SK-N-SH (cell line): ENCODE data around the gene TMA7. TPM values are rescaled to one million over a fixed set of nuclear protein-coding genes. Genes with fewer than 3 reads are reported as not detected.

Experiments
- CTCF ChIA-PET: fragments of 300-600, 350-600 bp; formaldehyde crosslinking; extraction: SDS; loops from one replicate; lab custom pipeline; 2021; lab: Yijun Ruan, JAX
- POLR2A ChIA-PET: fragments of 350-600 bp; sonication (Branson Sonifier 250); formaldehyde crosslinking; extraction: SDS; loops from one replicate; lab custom pipeline; 2020; ENCODE audit warnings: antibody characterized with exemption, inconsistent platforms; lab: Yijun Ruan, JAX
- DNase-seq: peaks from one replicate; pipeline ENCODE4 v3.0.0; 2012
- H2AFZ ChIP-seq: fragments of 200-600 bp; sonication (generic); 2 replicates; pipeline ENCODE4 v1.8.1; 2016; ENCODE audit warnings: antibody characterized with exemption, mild to moderate bottlenecking, low read depth
- H3F3A ChIP-seq: fragments of 200-600 bp; sonication (generic); replicated peaks from 2 replicates; pipeline ENCODE3; 2016; ENCODE audit warnings: antibody characterized with exemption, mild to moderate bottlenecking; ENCODE audit not compliant: insufficient read depth
- H3K27ac ChIP-seq, 2 experiments: fragments of 200-500 bp in 1 of 2; fragments of 200-600 bp in 1 of 2; sonication (Bioruptor generic) in 1 of 2; sonication (generic), shearing (Covaris generic) in 1 of 2; 2 replicates each; pipeline versions ENCODE4 v1.5.1 to v1.6.1; 2014 to 2016; ENCODE audit warnings: low read depth in 2 of 2, inconsistent platforms in 1 of 2, low read length in 1 of 2, mild to moderate bottlenecking in 1 of 2, mixed read lengths in 1 of 2
- H3K27me3 ChIP-seq: fragments of 200-600 bp; sonication (generic), shearing (Covaris generic); 2 replicates; pipeline ENCODE4 v1.6.1; 2016; ENCODE audit warnings: mixed run types; ENCODE audit not compliant: insufficient read depth
- H3K36me3 ChIP-seq, 2 experiments: fragments of 200-500 bp in 1 of 2; fragments of 200-600 bp in 1 of 2; sonication (Bioruptor generic) in 1 of 2; sonication (generic) in 1 of 2; replicated peaks in 1 of 2; 2 replicates each; pipeline versions ENCODE3 to v1.5.1; 2014 to 2016; ENCODE audit warnings: low read length in 1 of 2, mild to moderate bottlenecking in 1 of 2; ENCODE audit not compliant: insufficient read depth in 2 of 2, control insufficient read depth in 1 of 2
- H3K4me1 ChIP-seq, 2 experiments: fragments of 200-500 bp in 1 of 2; fragments of 200-600 bp in 1 of 2; sonication (Bioruptor generic) in 1 of 2; sonication (generic), shearing (Covaris generic) in 1 of 2; 2 replicates each; pipeline versions ENCODE4 v1.5.1 to v1.6.1; 2014 to 2016; ENCODE audit warnings: low read depth in 1 of 2, low read length in 1 of 2, mixed run types in 1 of 2; ENCODE audit not compliant: insufficient read depth in 2 of 2, control insufficient read depth in 1 of 2
- H3K4me2 ChIP-seq: fragments of 200-600 bp; sonication (generic), shearing (Covaris generic); 2 replicates; pipeline ENCODE4 v1.6.1; 2017; ENCODE audit warnings: mixed run types
- H3K4me3 ChIP-seq, 2 experiments: fragments of 200-500 bp in 1 of 2; fragments of 200-600 bp in 1 of 2; sonication (Bioruptor generic) in 1 of 2; sonication (generic), shearing (Covaris generic) in 1 of 2; 2 replicates each; pipeline versions ENCODE4 v1.5.1 to v1.8.1; 2014 to 2016; ENCODE audit warnings: low read depth in 2 of 2, inconsistent platforms in 1 of 2, low read length in 1 of 2, mild to moderate bottlenecking in 1 of 2, mixed read lengths in 1 of 2, moderate library complexity in 1 of 2
- H3K79me2 ChIP-seq: fragments of 200-600 bp; sonication (generic); 2 replicates; pipeline ENCODE4 v1.8.1; 2017; ENCODE audit warnings: mild to moderate bottlenecking; ENCODE audit not compliant: insufficient read depth
- H3K9ac ChIP-seq: fragments of 200-600 bp; sonication (generic); 2 replicates; pipeline ENCODE4 v1.6.1; 2017; ENCODE audit warnings: mixed run types
- H3K9me2 ChIP-seq: fragments of 200-600 bp; sonication (generic); 2 replicates; pipeline ENCODE4 v1.6.1; 2017; ENCODE audit warnings: mixed run types
- H3K9me3 ChIP-seq: fragments of 200-600 bp; sonication (generic); 2 replicates; pipeline ENCODE4 v1.6.1; 2017; ENCODE audit warnings: mixed run types, mild to moderate bottlenecking, moderate library complexity
- H4K20me1 ChIP-seq: fragments of 200-600 bp; sonication (generic); 2 replicates; pipeline ENCODE4 v1.6.1; 2017; ENCODE audit warnings: mild to moderate bottlenecking, mixed run types; ENCODE audit not compliant: insufficient read depth
- FOSL2 ChIP-seq: IDR thresholded peaks from 2 replicates; pipeline ENCODE4 v1.4.0; 2012; ENCODE audit warnings: low read depth, mild to moderate bottlenecking, moderate library complexity, borderline replicate concordance
- MEF2A ChIP-seq: IDR thresholded peaks from 2 replicates; pipeline ENCODE4 v1.4.0; 2012; ENCODE audit warnings: low read depth, borderline replicate concordance
- NFIC ChIP-seq: IDR thresholded peaks from 2 replicates; pipeline ENCODE4 v1.4.0; 2012; ENCODE audit warnings: borderline replicate concordance
- RAD21 ChIP-seq: IDR thresholded peaks from 2 replicates; pipeline ENCODE4 v1.6.1; 2012; ENCODE audit warnings: mild to moderate bottlenecking, low read length
- RFX5 ChIP-seq: IDR thresholded peaks from 2 replicates; pipeline ENCODE4 v1.6.1; 2012; ENCODE audit warnings: mild to moderate bottlenecking, improper control_type of control experiment, low read length
- RXRA ChIP-seq: IDR thresholded peaks from 2 replicates; pipeline ENCODE4 v1.4.0; 2012; ENCODE audit warnings: low read depth, mild to moderate bottlenecking, borderline replicate concordance
- TAF1 ChIP-seq: IDR thresholded peaks from 2 replicates; pipeline ENCODE4 v1.6.1; 2012; ENCODE audit warnings: low read depth, mild to moderate bottlenecking, low read length, moderate library complexity, borderline replicate concordance
- TCF12 ChIP-seq: IDR thresholded peaks from 2 replicates; pipeline ENCODE4 v1.4.0; 2012
- WGBS: methylation state at CpG from one replicate; pipeline ENCODE4 v1.1.6; 2017; ENCODE audit warnings: low lambda C conversion rate; 5-methylcytosine and 5-hydroxymethylcytosine counted together
- polyA plus RNA-seq, 3 experiments: library from polyadenylated mRNA; depleted of rRNA; stranded (reverse); fragments of >200 nt; gene quantifications; 2 replicates each; pipeline ENCODE4 v1.2.3, GENCODE V29; 2012
- TF ChIP-seq, protein P1 (sequence below): fragments of 200-600 bp; sonication (generic); IDR thresholded peaks from 2 replicates; pipeline ENCODE4 v1.6.1; 2017; ENCODE audit warnings: antibody characterized with exemption, mild to moderate bottlenecking, moderate library complexity
- TF ChIP-seq, protein P2 (sequence below): IDR thresholded peaks from 2 replicates; pipeline ENCODE4 v1.4.0; 2012; ENCODE audit warnings: low read depth, borderline replicate concordance
- TF ChIP-seq, protein P3 (sequence below): IDR thresholded peaks from 2 replicates; pipeline ENCODE4; 2012

Gene TMA7
- polyA plus RNA-seq, 1 of the 3 experiments (the other 2 are of a cell fraction), result 438 TPM

DNA sequence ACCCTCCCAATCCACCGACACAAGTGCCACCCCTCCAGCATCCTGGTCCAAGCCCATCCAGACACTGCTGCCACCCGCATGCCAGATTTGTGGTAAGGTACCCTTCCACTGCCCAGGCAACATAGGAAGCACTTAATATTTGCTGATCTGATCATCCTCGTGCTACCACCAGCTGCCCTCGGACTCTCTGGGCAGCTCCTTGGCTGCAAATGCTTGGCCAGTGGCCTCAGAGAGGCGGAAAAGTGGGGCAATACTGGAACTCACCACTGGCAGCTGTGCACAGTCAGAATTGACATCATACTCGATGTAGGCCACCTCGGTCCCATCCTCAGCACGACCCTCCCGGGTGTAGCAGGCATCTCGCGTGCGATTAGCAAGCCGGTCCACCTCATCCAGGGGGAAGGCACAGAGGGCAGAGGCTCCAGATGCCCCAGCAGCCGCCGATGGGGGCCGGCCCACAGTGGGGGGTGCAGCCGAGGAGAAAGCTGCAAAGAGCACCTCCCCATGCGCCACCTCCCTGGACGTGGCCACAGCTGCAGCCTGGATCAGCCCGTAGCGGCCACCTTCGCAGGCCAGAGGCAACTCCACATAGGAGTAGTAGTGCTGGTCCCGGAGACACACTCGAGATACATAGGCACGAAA is 16.7 kb upstream of the TMA7 start:
- no peaks in the 10 kb centered on the region for H3K9me3 ChIP-seq
- H3K27me3 ChIP-seq, result no peaks in the 10 kb centered on the region
- H3K27ac ChIP-seq, result no peak overlapping the region
- POLR2A ChIA-PET, result interaction anchor here (0.9 kb wide), 1 partner anchor 23 kb away, joined by 3 read pairs; the partner anchor contains the start of gene ATRIP
- peaks cover 0 to 15% of the 10 kb centered on the region in 2 experiments for H3K36me3 ChIP-seq
- H3K79me2 ChIP-seq, result peaks cover 55% of the 10 kb centered on the region
- DNase-seq, result no peak
- CTCF ChIA-PET, result interaction anchor here (0.6 to 14.1 kb wide), 8 partner anchors 11 to 500 kb away, joined by 3 to 156 read pairs (median 3); no protein-coding TSS in a partner anchor
- no peaks in the 10 kb centered on the region for H4K20me1 ChIP-seq
- H2AFZ ChIP-seq, result no peak overlapping the region
- H3K4me2 ChIP-seq, result no peak overlapping the region
- no peaks in the 10 kb centered on the region for H3F3A ChIP-seq
- no peak overlapping the region for H3K9ac ChIP-seq
- H3K4me1 ChIP-seq, result peaks cover 7 to 56% of the 10 kb centered on the region in 2 experiments; a peak in 2 of 4 replicates
- no peak overlapping the region for H3K4me3 ChIP-seq
- WGBS, result 97% methylated on average over 4 of the region's 25 CpGs
- H3K9me2 ChIP-seq, result no peaks in the 10 kb centered on the region
- TF ChIP-seq RAD21 (no peak), RXRA (no peak), FOSL2 (no peak), RFX5 (no peak), TAF1 (no peak), MEF2A (no peak), NFIC (no peak), TCF12 (no peak)
- TF ChIP-seq, protein P1, sequence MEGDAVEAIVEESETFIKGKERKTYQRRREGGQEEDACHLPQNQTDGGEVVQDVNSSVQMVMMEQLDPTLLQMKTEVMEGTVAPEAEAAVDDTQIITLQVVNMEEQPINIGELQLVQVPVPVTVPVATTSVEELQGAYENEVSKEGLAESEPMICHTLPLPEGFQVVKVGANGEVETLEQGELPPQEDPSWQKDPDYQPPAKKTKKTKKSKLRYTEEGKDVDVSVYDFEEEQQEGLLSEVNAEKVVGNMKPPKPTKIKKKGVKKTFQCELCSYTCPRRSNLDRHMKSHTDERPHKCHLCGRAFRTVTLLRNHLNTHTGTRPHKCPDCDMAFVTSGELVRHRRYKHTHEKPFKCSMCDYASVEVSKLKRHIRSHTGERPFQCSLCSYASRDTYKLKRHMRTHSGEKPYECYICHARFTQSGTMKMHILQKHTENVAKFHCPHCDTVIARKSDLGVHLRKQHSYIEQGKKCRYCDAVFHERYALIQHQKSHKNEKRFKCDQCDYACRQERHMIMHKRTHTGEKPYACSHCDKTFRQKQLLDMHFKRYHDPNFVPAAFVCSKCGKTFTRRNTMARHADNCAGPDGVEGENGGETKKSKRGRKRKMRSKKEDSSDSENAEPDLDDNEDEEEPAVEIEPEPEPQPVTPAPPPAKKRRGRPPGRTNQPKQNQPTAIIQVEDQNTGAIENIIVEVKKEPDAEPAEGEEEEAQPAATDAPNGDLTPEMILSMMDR, result no peak
- TF ChIP-seq, protein P2, sequence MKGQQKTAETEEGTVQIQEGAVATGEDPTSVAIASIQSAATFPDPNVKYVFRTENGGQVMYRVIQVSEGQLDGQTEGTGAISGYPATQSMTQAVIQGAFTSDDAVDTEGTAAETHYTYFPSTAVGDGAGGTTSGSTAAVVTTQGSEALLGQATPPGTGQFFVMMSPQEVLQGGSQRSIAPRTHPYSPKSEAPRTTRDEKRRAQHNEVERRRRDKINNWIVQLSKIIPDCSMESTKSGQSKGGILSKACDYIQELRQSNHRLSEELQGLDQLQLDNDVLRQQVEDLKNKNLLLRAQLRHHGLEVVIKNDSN, result no peak
- TF ChIP-seq, protein P3, sequence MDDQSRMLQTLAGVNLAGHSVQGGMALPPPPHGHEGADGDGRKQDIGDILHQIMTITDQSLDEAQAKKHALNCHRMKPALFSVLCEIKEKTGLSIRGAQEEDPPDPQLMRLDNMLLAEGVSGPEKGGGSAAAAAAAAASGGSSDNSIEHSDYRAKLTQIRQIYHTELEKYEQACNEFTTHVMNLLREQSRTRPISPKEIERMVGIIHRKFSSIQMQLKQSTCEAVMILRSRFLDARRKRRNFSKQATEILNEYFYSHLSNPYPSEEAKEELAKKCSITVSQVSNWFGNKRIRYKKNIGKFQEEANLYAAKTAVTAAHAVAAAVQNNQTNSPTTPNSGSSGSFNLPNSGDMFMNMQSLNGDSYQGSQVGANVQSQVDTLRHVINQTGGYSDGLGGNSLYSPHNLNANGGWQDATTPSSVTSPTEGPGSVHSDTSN, result no peak
